Activated T-helper 9 cell treated with anti-CD3 and anti-CD28 coated beads, Interleukin-2, amount 50 U/mL, for 16 hours (primary cell): Measurements from ENCODE around the gene CACFD1.

Experiments
- DNase-seq: peaks from one replicate; pipeline ENCODE4 v3.0.0-alpha.2; 2020; ENCODE audit warnings: low read depth

Gene CACFD1

GRCh38 chr9:133518706-133519449 lies 59.1 kb downstream of the CACFD1 start:
- no peak for DNase-seq

GRCh38 chr9:133519693-133520092 lies 59.9 kb downstream of the CACFD1 start:
- DNase-seq, result no peak

DNA sequence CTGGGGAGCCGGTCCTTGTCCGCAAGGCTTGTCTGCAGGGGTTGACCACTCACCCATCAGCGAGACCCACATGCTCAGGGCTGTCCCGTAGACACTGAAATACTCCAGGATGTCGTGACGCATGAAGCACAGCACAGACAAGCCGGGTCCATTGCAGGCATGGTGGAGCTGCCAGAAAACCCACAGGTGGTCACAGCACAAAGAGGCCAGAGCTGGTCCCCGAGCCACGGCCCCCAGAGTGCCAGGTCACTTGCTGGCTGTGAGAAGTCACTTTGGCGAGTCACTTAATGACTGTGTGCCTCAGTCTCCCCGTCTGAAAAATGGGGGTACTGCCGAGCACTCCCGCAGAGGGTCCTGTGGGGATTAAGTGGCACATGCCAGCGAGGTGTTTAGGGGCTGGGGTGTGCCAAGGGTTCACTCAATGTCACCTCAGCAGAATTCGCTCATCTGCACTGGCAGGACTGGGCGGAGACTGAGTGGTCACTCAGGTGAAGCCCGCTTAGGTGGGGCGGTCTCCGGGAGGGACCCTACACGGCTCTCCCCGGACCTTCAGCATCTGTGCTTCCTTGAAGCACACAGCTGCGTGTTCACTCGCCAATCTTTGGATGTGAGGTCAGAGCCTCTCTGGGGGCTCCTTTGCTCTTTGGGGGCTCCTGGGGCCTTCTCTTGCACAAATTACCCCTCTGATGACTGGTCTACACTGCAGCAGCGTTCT lies 60.5 kb downstream of the CACFD1 start:
- DNase-seq, result no peak
